GM12873 (cell line): ENCODE results near the gene NOL11.

ENCODE experiments used
- TF ChIP-seq, protein P1 (sequence below): IDR thresholded peaks from 2 replicates; pipeline ENCODE4 v1.5.1; 2012; ENCODE audit warnings: low read depth, mild to moderate bottlenecking, moderate library complexity, low read length, control low read depth; ENCODE audit not compliant: insufficient read depth; ENCODE audit errors: missing control alignments

Gene NOL11

DNA sequence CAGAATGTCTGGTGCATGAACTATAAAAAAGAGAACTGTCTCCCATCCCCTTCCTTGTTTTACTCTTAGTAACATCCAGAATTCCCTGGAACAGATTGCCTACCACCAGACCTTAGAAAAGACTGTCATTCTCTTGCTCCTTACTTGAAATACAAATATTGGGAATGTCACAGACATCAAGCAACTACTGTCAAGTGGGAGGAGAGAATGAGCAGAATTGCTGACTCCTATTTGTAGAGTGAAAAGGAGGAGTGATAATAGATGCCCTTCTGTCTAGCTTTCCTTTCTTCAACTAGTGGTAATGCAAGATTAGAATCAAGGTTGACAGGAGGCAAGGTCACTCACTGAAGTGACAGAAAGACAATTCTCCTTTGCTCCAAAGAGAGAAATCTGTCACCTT lies 23.9 kb upstream of the NOL11 start:
- TF ChIP-seq, protein P1, sequence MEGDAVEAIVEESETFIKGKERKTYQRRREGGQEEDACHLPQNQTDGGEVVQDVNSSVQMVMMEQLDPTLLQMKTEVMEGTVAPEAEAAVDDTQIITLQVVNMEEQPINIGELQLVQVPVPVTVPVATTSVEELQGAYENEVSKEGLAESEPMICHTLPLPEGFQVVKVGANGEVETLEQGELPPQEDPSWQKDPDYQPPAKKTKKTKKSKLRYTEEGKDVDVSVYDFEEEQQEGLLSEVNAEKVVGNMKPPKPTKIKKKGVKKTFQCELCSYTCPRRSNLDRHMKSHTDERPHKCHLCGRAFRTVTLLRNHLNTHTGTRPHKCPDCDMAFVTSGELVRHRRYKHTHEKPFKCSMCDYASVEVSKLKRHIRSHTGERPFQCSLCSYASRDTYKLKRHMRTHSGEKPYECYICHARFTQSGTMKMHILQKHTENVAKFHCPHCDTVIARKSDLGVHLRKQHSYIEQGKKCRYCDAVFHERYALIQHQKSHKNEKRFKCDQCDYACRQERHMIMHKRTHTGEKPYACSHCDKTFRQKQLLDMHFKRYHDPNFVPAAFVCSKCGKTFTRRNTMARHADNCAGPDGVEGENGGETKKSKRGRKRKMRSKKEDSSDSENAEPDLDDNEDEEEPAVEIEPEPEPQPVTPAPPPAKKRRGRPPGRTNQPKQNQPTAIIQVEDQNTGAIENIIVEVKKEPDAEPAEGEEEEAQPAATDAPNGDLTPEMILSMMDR: no peak

DNA sequence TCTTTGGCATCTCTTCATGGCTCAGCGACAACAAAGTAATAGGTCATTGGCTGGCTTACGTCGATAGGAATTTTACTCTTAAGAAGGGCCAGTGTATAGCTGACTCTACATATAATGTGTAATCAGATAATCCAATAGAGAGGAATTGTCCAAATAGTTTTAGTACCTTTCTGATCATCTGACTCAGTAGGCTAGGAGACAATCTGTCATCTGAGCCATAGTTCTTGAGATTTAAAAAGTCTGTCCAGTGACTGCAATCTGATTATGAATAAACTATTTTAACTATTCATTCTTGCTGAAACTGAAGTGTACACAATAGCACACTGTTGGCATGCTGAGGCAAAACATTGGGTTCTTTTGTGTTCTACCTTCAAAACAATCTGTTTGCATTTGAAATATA lies 21.4 kb upstream of the NOL11 start:
- TF ChIP-seq, protein P1: no peak

- TF ChIP-seq, protein P1: no peak
These were observed 20.8 kb upstream of the NOL11 start for GRCh38 chr17:67696853-67697498.

GRCh38 chr17:67700037-67700724 lies 17.6 kb upstream of the NOL11 start:
- TF ChIP-seq, protein P1: no peak

DNA sequence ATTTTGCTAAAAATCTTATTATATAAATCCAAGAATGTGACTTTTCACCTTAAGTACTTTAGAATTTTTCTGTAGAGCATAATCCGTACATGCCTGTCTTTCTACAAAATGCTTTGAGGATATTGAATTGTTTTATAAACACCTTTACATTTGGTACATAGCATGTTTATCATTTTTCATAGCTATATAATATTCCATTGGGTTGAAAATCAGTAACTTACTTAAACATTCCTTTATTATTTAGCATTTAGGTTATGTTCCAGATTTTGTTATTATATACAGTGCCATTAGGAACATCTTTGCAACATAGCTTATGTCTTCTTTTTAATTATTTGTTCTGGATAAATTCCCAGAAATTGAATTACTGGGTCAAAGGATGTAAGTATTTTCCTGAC lies 17.0 kb upstream of the NOL11 start:
- TF ChIP-seq, protein P1: no peak

- TF ChIP-seq, protein P1: no peak
These were observed 10.3 kb upstream of the NOL11 start for GRCh38 chr17:67707442-67707841.

DNA sequence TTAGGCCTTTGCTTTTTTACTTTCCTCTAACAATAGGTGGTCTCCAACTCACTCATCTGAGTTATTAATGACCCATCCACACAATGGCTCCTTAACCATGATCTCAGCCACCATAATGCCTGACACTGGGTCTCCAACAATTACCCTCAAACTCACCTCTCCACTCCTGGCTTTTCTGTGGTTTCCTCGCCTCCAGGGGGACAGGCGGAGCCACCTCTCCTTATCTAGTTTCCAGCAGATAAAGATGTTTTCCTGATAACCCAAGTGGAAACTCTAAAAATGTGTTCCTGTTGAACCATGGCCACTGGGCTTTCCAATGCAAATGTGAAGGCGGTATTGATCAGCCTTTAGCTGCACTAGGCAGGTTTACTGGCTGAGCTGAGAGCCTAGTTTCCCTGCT lies 9.4 kb upstream of the NOL11 start:
- TF ChIP-seq, protein P1: no peak
